GM10266 (cell line): ENCODE measurements around the gene SART1.
A peak's percentile ranks its signal among the peaks of the same experiment; 100 is the strongest.

Source experiments
- DNase-seq: peaks from one replicate; pipeline ENCODE4 v3.0.0; 2012; ENCODE audit errors: extremely low spot score
- CTCF ChIP-seq: IDR thresholded peaks from 2 replicates; pipeline ENCODE4 v1.5.1; 2012; ENCODE audit warnings: mild to moderate bottlenecking, low read depth; ENCODE audit not compliant: control insufficient read depth, insufficient read depth; ENCODE audit errors: missing control alignments

Gene SART1, protein sequence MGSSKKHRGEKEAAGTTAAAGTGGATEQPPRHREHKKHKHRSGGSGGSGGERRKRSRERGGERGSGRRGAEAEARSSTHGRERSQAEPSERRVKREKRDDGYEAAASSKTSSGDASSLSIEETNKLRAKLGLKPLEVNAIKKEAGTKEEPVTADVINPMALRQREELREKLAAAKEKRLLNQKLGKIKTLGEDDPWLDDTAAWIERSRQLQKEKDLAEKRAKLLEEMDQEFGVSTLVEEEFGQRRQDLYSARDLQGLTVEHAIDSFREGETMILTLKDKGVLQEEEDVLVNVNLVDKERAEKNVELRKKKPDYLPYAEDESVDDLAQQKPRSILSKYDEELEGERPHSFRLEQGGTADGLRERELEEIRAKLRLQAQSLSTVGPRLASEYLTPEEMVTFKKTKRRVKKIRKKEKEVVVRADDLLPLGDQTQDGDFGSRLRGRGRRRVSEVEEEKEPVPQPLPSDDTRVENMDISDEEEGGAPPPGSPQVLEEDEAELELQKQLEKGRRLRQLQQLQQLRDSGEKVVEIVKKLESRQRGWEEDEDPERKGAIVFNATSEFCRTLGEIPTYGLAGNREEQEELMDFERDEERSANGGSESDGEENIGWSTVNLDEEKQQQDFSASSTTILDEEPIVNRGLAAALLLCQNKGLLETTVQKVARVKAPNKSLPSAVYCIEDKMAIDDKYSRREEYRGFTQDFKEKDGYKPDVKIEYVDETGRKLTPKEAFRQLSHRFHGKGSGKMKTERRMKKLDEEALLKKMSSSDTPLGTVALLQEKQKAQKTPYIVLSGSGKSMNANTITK

GRCh38 chr11:65961267-65962140 is at the start of gene SART1:
TSS of gene SART1 (plus strand) at chr11:65961734. CDS start at chr11:65961781, 47 bp downstream.
- peak; percentile 99 for DNase-seq
- no peak for TF ChIP-seq CTCF

DNA sequence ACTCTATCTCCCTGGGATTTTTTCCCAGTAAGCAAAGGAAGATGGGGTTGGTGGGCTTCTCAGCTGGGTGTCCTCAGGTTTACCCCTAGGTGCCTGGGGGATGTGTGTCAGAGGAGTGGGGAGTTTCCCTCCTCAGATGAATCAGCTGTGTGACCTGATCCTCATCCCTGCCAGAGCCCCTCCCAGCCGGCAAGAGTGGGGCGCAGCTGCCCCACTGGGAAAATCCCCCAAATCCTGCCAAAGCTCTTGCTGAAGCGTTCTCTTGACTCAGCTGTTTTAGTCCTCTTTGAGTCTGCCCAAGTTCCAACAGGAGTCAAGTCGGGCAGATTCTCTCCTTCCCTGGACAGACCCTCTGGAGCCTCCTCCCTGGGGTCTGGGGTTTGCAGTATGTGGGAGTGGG is 48.7 kb upstream of the SART1 start:
- no peak for DNase-seq
- TF ChIP-seq CTCF: no peak

DNA sequence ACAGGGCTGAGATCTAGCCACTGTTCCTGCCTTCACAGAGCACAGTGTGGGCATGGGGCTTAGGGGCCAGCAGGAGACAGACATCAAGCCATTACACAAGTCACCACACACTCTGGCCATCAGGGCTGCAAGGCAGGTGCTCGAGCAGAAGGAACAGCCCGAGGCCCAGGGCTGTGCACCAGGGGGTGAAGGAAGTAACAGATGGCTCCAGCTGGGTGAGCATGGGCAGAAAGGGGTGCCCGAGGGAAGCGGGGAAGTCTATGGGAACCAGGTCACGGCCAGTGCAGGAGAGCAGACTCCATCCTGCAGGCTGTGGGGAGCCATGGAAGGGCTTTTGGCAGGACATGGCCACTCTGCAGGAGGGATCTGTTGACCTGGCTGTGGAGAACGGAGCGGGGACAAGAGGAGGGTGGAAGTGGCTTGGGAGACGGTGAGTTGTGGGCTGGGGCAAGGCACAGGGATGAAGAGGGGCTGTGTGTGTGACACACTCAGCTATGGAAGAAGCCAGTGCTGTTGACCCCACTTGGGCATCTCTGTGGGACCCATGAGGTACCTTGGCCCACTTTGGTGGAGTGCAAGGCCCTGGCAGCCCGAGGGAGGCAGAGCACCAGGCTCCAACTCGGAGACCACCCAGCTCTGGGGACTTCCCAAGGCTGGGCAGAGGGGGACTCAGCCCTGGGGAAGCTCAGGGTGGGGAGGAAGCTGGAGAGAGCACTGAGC is 46.3 kb upstream of the SART1 start:
- DNase-seq: no peak
- TF ChIP-seq CTCF: no peak

- no peak for TF ChIP-seq CTCF
- DNase-seq: no peak
Measured at GRCh38 chr11:65915821-65916251, 45.7 kb upstream of the SART1 start.

DNA sequence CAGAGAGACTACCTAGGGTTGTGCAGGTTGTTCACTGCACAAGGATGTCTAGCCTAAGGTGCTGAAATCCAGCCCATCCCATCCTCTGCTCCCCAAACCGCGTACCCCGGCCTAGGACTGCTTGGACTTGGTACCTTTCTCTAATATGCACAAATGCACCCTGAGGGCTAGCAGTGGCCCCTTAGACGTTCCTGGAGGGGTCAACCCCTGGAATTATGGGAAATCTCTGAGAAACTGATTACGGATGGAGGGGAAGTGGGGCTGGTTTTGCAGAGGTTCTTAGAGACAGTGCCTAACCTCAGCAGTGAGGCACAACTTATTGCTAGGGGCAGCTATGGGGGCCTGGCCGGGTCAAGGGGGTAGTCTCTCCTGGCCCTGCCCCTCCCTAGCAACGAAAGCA is 45.1 kb upstream of the SART1 start:
- DNase-seq: no peak
- TF ChIP-seq CTCF: no peak

DNA sequence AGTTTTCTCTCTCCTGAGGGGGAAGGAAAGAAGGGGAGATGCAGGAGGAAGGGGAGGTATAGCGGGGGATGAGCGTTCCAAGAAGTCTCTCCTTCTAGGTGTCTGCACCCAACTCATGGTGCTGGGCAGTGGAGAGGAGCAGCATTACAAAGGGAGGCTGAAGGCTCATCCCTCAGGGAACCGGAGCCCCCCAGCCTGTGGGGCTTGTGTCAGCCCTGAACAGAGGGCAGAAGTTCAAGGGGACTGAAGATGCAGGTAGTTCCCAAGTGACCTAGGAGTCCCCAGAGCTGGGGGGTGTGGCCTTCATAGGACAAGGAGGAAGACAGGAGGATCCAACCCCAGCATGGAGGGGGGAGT is 44.5 kb upstream of the SART1 start:
- TF ChIP-seq CTCF: no peak
- DNase-seq: no peak
